Measurements from ENCODE around the gene CCDC187. TPM values are rescaled to one million over a fixed set of nuclear protein-coding genes. Genes with fewer than 3 reads are reported as not detected.

Gene CCDC187
- total RNA-seq, 1 experiment from 2014 or later = 0.04 TPM

DNA sequence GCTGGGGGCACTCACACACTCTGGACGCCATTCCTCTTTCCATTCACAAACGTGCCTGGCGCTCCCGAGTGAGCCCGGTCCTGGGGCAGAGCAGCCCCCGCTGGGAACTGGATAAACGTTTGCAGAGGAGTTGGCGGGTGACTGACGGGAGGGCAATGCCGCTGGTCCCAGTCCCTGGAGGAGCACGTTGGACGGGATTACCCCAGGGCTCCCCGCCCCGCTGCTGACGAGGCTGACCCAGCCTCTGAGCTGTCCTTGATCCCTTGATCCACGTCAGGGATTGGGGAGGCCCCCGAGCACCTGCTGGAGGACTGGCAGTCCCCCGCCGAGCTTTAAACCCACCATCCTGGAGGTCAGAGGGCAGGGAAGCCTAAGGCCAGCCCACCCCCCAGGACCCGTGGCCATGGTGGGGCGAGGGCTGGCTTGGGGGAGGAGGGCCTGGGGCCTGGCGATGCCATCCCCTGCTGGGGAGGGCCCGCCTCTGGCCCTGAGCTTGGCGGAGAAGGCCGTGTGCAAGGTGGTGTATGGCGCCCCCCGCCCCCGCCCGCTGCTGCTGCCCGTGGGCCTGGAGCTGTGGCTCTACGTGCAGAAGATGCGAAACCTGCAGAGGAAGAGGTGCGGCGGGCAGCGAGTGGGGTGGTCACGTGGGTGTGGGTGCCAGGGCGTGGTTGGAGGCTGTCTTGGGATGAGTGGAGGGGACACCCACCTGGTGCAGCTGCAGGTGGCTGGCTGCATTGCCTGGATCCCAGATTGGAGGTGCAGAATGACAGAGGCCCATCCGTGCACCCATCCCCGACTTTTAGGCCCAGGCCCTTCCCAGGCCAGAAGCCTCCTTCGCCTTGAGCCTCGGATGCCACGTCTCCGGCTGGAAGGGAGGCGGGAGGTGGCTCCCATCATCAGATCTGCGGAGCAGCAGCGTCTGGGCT, 27.9 kb upstream of the CCDC187 start:
- TF ChIP-seq NR1H2 (CRISPR knock-in tag; IDR thresholded peaks at IDR 0.05) (no peak), ZNF671 (CRISPR knock-in tag; IDR thresholded peaks at IDR 0.05) (no peak), SMAD3 (CRISPR knock-in tag; IDR thresholded peaks at IDR 0.05; ENCODE audit: borderline replicate concordance) (no peak), HMGA2 (CRISPR knock-in tag; IDR thresholded peaks at IDR 0.05) (no peak), CREB1 (CRISPR knock-in tag; IDR thresholded peaks at IDR 0.05) (no peak), RELA (CRISPR knock-in tag; IDR thresholded peaks at IDR 0.05; ENCODE audit: borderline replicate concordance) (no peak), ZNF121 (CRISPR knock-in tag; IDR thresholded peaks at IDR 0.05) (no peak), KAT7 (CRISPR knock-in tag; IDR thresholded peaks at IDR 0.05; ENCODE audit: borderline replicate concordance) (no peak), OVOL2 (CRISPR knock-in tag; IDR thresholded peaks at IDR 0.05; ENCODE audit: borderline replicate concordance) (no peak), GTF2I (CRISPR knock-in tag; conservative IDR thresholded peaks at IDR 0.05) (no peak), NR3C1 (CRISPR knock-in tag; conservative IDR thresholded peaks at IDR 0.05; ENCODE audit: low read depth) (no peak), MYBL2 (CRISPR knock-in tag; IDR thresholded peaks at IDR 0.05) (no peak), TCF7 (CRISPR knock-in tag; IDR thresholded peaks at IDR 0.05; ENCODE audit: low read depth) (no peak)
- TF ChIP-seq, protein P1, sequence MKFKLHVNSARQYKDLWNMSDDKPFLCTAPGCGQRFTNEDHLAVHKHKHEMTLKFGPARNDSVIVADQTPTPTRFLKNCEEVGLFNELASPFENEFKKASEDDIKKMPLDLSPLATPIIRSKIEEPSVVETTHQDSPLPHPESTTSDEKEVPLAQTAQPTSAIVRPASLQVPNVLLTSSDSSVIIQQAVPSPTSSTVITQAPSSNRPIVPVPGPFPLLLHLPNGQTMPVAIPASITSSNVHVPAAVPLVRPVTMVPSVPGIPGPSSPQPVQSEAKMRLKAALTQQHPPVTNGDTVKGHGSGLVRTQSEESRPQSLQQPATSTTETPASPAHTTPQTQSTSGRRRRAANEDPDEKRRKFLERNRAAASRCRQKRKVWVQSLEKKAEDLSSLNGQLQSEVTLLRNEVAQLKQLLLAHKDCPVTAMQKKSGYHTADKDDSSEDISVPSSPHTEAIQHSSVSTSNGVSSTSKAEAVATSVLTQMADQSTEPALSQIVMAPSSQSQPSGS (CRISPR knock-in tag; IDR thresholded peaks at IDR 0.05; ENCODE audit: borderline replicate concordance, low read depth) = no peak
- TF ChIP-seq, protein P2, sequence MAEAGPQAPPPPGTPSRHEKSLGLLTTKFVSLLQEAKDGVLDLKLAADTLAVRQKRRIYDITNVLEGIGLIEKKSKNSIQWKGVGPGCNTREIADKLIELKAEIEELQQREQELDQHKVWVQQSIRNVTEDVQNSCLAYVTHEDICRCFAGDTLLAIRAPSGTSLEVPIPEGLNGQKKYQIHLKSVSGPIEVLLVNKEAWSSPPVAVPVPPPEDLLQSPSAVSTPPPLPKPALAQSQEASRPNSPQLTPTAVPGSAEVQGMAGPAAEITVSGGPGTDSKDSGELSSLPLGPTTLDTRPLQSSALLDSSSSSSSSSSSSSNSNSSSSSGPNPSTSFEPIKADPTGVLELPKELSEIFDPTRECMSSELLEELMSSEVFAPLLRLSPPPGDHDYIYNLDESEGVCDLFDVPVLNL (CRISPR knock-in tag; IDR thresholded peaks at IDR 0.05; ENCODE audit: borderline replicate concordance, low read depth) = no peak
- TF ChIP-seq, protein P3, sequence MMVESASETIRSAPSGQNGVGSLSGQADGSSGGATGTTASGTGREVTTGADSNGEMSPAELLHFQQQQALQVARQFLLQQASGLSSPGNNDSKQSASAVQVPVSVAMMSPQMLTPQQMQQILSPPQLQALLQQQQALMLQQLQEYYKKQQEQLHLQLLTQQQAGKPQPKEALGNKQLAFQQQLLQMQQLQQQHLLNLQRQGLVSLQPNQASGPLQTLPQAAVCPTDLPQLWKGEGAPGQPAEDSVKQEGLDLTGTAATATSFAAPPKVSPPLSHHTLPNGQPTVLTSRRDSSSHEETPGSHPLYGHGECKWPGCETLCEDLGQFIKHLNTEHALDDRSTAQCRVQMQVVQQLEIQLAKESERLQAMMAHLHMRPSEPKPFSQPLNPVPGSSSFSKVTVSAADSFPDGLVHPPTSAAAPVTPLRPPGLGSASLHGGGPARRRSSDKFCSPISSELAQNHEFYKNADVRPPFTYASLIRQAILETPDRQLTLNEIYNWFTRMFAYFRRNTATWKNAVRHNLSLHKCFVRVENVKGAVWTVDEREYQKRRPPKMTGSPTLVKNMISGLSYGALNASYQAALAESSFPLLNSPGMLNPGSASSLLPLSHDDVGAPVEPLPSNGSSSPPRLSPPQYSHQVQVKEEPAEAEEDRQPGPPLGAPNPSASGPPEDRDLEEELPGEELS (CRISPR knock-in tag; IDR thresholded peaks at IDR 0.05) = no peak
- TF ChIP-seq, protein P4, sequence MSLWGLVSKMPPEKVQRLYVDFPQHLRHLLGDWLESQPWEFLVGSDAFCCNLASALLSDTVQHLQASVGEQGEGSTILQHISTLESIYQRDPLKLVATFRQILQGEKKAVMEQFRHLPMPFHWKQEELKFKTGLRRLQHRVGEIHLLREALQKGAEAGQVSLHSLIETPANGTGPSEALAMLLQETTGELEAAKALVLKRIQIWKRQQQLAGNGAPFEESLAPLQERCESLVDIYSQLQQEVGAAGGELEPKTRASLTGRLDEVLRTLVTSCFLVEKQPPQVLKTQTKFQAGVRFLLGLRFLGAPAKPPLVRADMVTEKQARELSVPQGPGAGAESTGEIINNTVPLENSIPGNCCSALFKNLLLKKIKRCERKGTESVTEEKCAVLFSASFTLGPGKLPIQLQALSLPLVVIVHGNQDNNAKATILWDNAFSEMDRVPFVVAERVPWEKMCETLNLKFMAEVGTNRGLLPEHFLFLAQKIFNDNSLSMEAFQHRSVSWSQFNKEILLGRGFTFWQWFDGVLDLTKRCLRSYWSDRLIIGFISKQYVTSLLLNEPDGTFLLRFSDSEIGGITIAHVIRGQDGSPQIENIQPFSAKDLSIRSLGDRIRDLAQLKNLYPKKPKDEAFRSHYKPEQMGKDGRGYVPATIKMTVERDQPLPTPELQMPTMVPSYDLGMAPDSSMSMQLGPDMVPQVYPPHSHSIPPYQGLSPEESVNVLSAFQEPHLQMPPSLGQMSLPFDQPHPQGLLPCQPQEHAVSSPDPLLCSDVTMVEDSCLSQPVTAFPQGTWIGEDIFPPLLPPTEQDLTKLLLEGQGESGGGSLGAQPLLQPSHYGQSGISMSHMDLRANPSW (CRISPR knock-in tag; conservative IDR thresholded peaks at IDR 0.05; ENCODE audit: low read depth) = no peak
- TF ChIP-seq, protein P5, sequence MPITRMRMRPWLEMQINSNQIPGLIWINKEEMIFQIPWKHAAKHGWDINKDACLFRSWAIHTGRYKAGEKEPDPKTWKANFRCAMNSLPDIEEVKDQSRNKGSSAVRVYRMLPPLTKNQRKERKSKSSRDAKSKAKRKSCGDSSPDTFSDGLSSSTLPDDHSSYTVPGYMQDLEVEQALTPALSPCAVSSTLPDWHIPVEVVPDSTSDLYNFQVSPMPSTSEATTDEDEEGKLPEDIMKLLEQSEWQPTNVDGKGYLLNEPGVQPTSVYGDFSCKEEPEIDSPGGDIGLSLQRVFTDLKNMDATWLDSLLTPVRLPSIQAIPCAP (CRISPR knock-in tag; IDR thresholded peaks at IDR 0.05) = no peak
- Mint-ChIP-seq H3K36me3 (no peaks in the 10 kb centered on the region), H3K4me3 (no peak overlapping the region), H3K27me3 (ENCODE audit: low read depth) (no peaks in the 10 kb centered on the region), H3K4me1 (peaks cover 4% of the 10 kb centered on the region), H3K9me3 (no peaks in the 10 kb centered on the region), H3K27ac (no peak overlapping the region)
- no peak for ATAC-seq
- ChIA-PET CTCF (interaction anchor here (0.6 to 1.0 kb wide), 3 partner anchors 10 to 665 kb away, joined by 3 to 4 read pairs (median 4); partner anchors contain the start of gene CLIC3), POLR2A (interaction anchor here (0.6 kb wide), 1 partner anchor 22 kb away, joined by 3 read pairs; no protein-coding TSS in a partner anchor)
- no peak for DNase-seq (ENCODE audit: low spot score)
